ENCODE results near the gene COL5A1. TPM values are rescaled to one million over a fixed set of nuclear protein-coding genes. Genes with fewer than 3 reads are reported as not detected.

COL5A1 gene
- total RNA-seq: 67.9 and 185 TPM in 2 replicates

DNA sequence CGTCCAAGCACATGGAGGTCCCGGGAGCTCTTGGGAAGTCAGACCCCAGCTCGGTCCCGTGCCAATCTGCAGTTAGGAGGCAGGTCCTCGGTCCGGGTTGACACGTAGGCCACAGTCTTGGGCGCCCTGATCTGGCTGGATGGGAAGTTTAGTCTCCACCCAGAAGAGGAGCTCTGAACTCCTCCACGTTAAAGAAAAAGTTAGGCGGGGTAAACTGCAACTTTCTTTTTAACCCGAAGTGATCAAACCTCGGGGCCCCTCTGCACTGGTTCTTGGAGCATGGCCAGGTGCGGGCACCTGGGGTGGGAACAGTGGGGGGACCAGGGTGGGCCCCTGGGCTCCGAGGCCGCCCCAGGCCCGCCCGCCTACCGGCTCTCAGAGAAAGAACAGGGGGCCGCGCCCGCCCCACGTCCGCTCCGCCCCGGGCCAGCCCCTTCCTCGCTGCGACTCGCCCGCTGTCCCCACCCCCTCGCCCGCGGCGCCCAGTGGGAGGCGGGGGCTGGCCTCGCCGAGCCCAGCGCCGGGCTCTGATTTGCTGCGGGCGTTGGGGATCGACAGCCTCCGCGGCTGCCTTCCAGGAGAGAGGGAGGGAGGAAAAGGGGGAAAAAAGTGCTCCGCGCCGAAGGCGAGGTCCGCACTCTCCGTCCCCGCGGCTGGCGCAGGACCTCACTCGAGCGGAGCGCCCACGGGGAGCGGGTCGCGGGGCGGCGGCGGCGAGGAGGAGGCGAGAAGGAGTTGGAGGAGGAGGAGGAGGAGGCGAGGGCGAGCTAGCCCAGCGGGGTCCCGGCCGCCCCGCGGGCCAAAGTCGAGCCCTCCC is at the start of gene COL5A1:
COL5A1 (plus strand) TSS at position 631 of the 817 bp plus-strand sequence. CDS start 385 bp downstream, outside the sequence.

DNA sequence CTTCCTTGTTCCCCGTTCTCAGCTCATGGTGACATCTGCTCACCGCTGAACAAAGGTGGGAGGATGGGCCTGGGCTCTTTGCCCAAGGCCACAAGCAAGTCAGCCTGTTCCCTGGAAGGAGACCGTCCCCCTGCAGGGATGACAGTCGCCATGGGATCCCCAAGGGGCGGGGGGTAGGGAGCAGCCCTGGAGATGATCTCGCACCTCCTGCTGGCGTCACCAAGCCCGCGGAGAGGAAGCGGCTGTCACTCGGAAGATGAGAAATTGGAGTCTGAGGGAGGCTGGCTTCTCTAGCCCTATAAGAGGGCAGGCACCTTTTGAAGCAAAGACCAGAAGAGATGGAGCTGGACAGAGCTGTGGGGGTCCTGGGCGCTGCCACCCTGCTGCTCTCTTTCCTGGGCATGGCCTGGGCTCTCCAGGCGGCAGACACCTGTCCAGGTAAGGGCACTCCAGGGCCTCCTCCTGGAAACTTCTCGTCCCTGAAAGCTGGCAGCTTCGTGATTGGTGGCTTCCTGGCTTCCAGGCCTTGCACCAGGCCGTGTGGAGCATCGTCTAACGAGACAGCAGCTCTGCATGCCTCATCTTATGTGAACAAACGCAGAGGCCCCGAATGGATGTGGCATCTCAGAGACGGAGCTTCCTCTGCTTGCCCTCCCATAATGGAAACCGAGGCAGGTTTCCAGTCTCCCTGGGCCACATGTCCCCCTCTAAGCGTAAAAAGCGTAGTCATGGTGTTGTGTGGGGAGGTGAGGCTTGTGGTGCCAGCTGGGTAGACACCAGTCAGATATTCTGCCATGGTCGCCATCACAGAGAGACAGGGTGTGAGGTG is 239.1 kb downstream of the COL5A1 start, which contains the start of gene FCN2:
FCN2 (plus strand) TSS at position 327 of the 829 bp plus-strand sequence; CDS start at position 339, 12 bp downstream.

Other genes starting within 250 kb of the COL5A1 start
- not detected in 2 replicates for gene FCN2, start 239.0 kb downstream of the COL5A1 start, total RNA-seq

All from endothelial cell of coronary artery (primary cell).